Suppressor macrophage (primary cell): ENCODE data around the gene WIZ.
"Not testable (repeated sequence)": the region's sequence is repeated elsewhere in the genome, so short reads cannot be mapped to it uniquely, and the experiment has no call there.

Experiments
- DNase-seq, 4 experiments: peaks; one replicate each; pipeline ENCODE4 v3.0.0-alpha.2; 2020 to 2022
- total RNA-seq, 17 experiments: gene quantifications; one replicate each; lab custom pipeline; 2026; ENCODE audit warnings: mixed read lengths in 6 of 17, inconsistent platforms in 3 of 17; lab: John Stamatoyannopoulos, UW

WIZ gene, protein sequence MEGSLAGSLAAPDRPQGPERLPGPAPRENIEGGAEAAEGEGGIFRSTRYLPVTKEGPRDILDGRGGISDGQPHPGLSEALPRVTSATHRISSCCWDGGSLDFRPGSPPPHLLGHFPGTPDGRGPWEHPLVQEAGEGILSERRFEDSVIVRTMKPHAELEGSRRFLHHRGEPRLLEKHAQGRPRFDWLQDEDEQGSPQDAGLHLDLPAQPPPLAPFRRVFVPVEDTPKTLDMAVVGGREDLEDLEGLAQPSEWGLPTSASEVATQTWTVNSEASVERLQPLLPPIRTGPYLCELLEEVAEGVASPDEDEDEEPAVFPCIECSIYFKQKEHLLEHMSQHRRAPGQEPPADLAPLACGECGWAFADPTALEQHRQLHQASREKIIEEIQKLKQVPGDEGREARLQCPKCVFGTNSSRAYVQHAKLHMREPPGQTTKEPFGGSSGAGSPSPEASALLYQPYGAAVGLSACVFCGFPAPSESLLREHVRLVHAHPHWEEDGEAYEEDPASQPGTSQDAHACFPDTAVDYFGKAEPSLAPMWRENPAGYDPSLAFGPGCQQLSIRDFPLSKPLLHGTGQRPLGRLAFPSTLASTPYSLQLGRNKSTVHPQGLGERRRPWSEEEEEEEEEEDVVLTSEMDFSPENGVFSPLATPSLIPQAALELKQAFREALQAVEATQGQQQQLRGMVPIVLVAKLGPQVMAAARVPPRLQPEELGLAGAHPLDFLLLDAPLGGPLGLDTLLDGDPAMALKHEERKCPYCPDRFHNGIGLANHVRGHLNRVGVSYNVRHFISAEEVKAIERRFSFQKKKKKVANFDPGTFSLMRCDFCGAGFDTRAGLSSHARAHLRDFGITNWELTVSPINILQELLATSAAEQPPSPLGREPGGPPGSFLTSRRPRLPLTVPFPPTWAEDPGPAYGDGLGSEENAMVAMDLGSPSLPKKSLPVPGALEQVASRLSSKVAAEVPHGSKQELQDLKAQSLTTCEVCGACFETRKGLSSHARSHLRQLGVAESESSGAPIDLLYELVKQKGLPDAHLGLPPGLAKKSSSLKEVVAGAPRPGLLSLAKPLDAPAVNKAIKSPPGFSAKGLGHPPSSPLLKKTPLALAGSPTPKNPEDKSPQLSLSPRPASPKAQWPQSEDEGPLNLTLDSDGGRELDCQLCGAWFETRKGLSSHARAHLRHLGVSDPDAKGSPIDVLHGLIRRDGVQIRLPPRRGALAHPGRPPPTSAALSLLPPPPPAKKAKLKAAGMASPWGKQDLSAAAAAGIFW (N-terminal part only)
- 10.4 to 39.4 (median 18.3) reads per million in 17 experiments for total RNA-seq

DNA sequence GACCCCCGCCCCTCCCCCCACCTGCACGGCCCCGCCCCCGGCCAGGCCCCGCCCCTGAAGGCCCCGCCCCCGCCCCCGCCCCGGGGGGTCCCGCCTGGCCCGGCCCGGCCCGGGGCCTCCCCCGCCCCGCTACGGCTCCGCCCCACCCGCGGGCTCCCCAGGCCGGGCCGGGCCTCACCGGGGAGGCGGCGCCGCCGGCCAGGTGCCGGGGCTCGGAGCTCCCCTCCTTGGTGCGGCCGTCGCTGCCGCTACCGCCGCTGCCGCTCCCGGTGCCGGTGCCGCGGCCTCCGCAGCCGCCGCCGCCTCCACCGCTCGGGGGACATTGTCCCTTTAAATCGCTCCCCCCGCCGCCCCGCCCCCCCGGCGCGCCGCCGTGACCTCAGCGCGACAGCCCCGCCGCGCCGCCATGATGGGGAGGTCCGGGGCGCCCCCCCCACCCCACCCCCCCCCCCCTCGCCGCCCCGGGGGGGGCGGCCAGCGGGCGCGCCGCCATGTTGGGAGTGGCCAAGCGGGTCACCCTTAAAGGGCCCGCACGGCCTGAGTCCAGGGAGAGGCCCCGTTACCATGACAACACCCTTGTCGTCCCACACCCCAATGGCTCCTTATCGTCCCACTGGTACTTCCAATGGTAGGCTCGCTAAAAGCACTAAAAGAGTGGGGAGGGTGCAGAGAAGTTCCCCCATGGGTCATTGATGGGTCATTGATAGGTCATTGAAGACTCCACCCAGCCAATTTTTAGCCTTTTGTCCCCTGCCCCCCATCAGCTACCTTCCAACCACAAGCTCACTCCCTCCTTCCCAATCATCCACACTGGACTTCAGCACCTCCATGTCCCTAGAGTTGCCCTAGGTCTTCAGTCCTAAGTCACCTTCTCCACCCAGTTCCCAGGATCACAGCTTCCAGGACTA, at the start of gene WIZ:
Gene WIZ (minus strand): TSS at position 337 of the 908 bp plus-strand sequence. CDS start 1,649 bp downstream, outside the sequence.
- DNase-seq: peak; percentile 75 to 94 (median 86)

- no peak for DNase-seq
These were observed 49.2 kb upstream of the WIZ start for GRCh38 chr19:15498910-15499309.

GRCh38 chr19:15498156-15498858, 48.6 kb upstream of the WIZ start:
- DNase-seq: no peak

GRCh38 chr19:15495151-15495550, 45.4 kb upstream of the WIZ start:
- DNase-seq: no peak

GRCh38 chr19:15488489-15489226, 38.9 kb upstream of the WIZ start:
- no peak for DNase-seq

DNA sequence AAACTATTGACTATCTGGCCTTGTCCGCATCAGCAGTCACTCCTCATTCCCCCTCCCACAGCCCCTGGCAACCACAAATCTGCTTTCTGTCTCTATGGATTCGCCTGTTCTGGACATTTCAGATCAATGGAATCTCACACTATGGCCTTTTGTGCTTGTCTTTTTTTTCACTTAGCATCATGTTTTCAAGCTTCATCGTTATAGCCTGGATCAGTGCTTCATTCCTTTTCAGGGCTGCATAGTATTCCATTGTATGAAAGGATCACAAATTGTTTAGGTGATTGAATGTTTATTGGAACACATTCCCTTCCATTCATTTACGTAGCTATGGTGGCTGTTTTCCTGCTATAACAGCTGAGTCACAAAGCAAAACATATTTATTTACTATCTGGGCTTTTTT, 37.3 kb upstream of the WIZ start:
- no peak for DNase-seq

DNA sequence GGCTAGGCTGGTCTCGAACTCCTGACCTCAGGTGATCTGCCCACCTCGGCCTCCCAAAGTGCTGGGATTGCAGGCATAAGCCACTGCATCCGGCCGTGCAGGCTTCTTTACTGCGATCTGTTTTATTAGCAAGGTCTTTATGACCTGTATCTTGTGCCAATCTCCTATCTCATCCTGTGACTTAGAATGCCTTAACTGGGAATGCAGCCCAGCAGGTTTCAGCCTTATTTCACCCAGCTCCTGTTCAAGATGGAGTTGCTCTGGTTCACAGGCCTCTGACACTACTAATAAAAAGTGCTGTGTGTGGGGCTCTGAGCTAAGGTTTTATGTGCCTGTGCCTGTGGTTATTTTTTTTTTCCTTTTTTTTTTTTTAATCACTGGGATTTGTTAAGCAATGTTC, 36.0 kb upstream of the WIZ start:
- DNase-seq: not testable (repeated sequence)

- not testable (repeated sequence) for DNase-seq
These were observed 31.2 kb upstream of the WIZ start for GRCh38 chr19:15480996-15481395.

GRCh38 chr19:15479391-15480345, 29.9 kb upstream of the WIZ start, which contains the start of gene PGLYRP2:
Gene PGLYRP2, minus strand, starts transcription at chr19:15479501. Its CDS starts 130 bp downstream, at chr19:15479371.
- peak; percentile 64 to 81 (median 76) for DNase-seq

DNA sequence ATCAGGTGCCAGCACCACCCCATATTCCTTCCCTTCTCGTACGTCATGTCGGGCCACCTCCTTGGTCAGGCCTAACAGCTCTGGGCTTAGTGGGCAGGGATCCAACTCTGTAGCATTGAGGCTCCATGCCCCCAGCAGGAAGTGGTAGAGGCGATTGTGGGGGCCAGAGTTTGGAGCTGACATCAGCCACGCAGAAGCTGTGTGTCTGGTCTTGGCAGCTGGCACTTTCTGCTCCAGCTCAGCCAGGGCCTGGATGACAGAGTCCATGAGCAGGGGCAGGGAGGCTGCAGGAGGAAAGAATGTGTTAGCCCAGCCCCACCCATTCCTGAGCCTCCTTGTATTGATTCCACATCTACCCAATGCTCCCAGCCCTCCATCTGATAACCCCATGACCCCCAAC, 26.6 kb upstream of the WIZ start:
- DNase-seq: no peak

DNA sequence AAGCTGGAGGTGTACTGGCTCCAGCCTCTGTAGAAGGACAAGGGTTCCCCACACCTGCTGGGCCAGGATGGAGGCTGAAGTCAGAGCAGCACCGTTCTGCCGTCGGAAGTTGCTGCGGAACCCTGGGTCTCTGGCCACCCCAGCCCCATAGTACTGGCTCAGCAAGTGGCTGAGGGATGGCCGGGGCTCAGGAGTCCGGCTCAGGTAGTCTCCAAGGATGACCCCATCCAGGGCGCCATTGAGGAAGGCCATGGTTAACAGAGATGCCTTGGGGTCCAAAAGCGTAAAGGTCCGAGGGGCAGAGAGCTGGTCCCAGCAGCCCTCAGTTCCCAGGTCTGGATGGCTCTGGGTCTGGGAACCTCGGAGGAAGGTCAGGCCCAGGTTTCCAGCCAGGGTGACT, 25.9 kb upstream of the WIZ start:
- no peak for DNase-seq

DNA sequence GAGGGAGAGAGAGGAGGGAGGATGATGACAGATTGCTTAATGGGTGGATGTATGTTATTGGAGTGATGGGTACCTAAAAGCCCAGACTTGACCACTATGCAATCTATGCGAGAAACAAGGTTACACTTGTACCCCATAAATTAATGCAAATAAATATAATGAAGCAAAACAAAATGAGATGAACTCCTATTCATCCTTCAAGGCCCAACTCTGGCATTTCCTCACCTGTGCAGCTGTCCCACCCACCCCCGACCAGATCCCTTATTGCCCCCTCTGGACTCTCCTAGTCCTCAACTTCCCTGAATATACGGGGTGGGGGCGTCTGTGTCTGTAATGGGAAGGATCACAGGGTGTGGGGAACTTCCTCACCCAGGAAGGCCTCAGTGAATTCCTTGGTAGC, 25.4 kb upstream of the WIZ start:
- no peak for DNase-seq

DNA sequence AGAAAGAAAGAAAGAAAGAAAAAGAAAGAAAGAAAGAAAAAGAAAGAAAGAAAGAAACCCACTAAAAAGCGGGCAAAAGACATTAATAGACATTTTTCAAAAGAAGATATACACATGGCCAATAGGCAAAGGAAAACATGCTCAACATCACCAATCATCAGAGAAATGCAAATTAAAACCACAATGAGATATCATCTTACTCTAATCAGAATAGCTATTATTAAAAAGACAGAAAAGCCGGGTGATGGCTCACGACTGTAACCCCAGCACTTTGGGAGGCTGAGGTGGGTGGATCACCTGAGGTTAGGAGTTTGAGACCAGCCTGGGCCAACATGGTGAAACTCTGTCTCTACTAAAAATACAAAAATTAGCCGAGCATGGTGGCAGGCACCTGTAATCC, 24.1 kb upstream of the WIZ start:
- DNase-seq: not testable (repeated sequence)

DNA sequence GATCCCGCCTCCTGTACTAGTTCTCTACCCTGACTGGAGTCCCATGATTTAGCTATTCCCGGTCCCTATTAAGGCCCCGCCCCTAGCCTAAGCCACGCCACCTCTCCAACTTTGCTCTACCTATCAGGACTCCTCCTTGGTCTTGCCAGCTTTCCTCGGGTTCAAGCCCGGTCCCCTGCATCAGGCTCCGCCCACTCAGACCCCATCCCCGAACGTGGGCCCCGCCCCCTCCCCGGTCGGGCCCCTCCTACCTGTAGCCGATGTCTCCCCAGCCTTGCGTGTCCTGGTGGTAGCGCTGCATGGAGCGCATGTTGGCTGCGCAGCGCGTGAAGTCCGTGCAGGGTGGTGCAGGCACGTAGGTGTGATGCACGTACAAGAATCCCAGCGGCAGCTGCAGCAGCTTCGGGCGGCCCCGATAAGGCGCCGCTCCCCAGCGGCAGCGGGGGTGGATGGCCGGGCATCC, 21.9 kb upstream of the WIZ start:
- DNase-seq: no peak

- peak; percentile 13 to 52 (median 38) for DNase-seq
These were observed 19.9 kb upstream of the WIZ start for GRCh38 chr19:15469513-15470297.

- peak in 1 of 4 experiments; percentile 31 for DNase-seq
These were observed 19.1 kb upstream of the WIZ start for GRCh38 chr19:15468675-15469512.

- DNase-seq: no peak
These were observed 18.0 kb upstream of the WIZ start for GRCh38 chr19:15467734-15468214.
